Neural progenitor cell (in vitro differentiated cells): ENCODE results near the gene ATP5MG. TPM values are rescaled to one million over a fixed set of nuclear protein-coding genes. Genes with fewer than 3 reads are reported as not detected.

Experiments used
- DNase-seq: peaks from one replicate; pipeline ENCODE4 v3.0.0-alpha.2; 2016; ENCODE audit warnings: low spot score
- H2AFZ ChIP-seq: fragments of 200-600 bp; sonication (generic); replicated peaks from 2 replicates; pipeline ENCODE4 v1.6.1; 2016; ENCODE audit warnings: antibody characterized with exemption
- H3F3A ChIP-seq: fragments of 200-600 bp; sonication (generic); 2 replicates; pipeline ENCODE4 v1.6.1; 2016; ENCODE audit warnings: antibody characterized with exemption, low read depth
- H3K27ac ChIP-seq: fragments of 200-600 bp; sonication (generic); 2 replicates; pipeline ENCODE4 v1.5.1; 2016; ENCODE audit warnings: mild to moderate bottlenecking
- H3K27me3 ChIP-seq: fragments of 200-600 bp; sonication (generic); 2 replicates; pipeline ENCODE4 v1.6.1; 2016; ENCODE audit warnings: mild to moderate bottlenecking, moderate library complexity
- H3K36me3 ChIP-seq: fragments of 200-600 bp; sonication (generic); 2 replicates; pipeline ENCODE4 v1.5.1; 2016
- H3K4me1 ChIP-seq: fragments of 200-600 bp; sonication (generic); 2 replicates; pipeline ENCODE4 v1.6.1; 2016; ENCODE audit warnings: mixed run types
- H3K4me2 ChIP-seq: fragments of 200-600 bp; sonication (generic); 2 replicates; pipeline ENCODE4 v1.6.1; 2016
- H3K4me3 ChIP-seq: fragments of 200-600 bp; sonication (generic); 2 replicates; pipeline ENCODE4 v1.5.1; 2016
- H3K79me2 ChIP-seq: fragments of 200-600 bp; sonication (generic); 2 replicates; pipeline ENCODE4 v1.6.1; 2016; ENCODE audit warnings: low read depth
- H3K9ac ChIP-seq: fragments of 200-600 bp; sonication (generic); 2 replicates; pipeline ENCODE4 v1.6.1; 2016
- H3K9me3 ChIP-seq: fragments of 200-600 bp; sonication (generic); 2 replicates; pipeline ENCODE4 v1.5.1; 2016; ENCODE audit warnings: low read depth
- H4K20me1 ChIP-seq: fragments of 200-600 bp; sonication (generic); 2 replicates; pipeline ENCODE4 v1.6.1; 2016; ENCODE audit warnings: low read depth
- H3K27ac Mint-ChIP-seq: 3 replicates; pipeline ENCODE4 v1.8.0; 2021; ENCODE audit warnings: mixed read lengths
- H3K27me3 Mint-ChIP-seq: 2 replicates; pipeline ENCODE4 v1.8.0; 2022; ENCODE audit warnings: low read depth, mild to moderate bottlenecking, inconsistent platforms, moderate library complexity, mixed read lengths; ENCODE audit not compliant: insufficient read depth
- H3K36me3 Mint-ChIP-seq: 3 replicates; pipeline ENCODE4 v1.8.0; 2021; ENCODE audit warnings: mixed read lengths
- H3K4me1 Mint-ChIP-seq: 3 replicates; pipeline ENCODE4 v1.8.0; 2021; ENCODE audit warnings: mixed read lengths
- H3K4me3 Mint-ChIP-seq: 3 replicates; pipeline ENCODE4 v1.8.0; 2021; ENCODE audit warnings: mild to moderate bottlenecking, moderate library complexity, mixed read lengths
- H3K9me3 Mint-ChIP-seq: 3 replicates; pipeline ENCODE4 v1.8.0; 2020; ENCODE audit warnings: mixed read lengths
- EZH2 ChIP-seq: fragments of 200-600 bp; sonication (generic); IDR thresholded peaks from 2 replicates; pipeline ENCODE4 v1.6.1; 2017; ENCODE audit warnings: antibody characterized with exemption, mild to moderate bottlenecking, moderate library complexity
- EZH2phosphoT487 ChIP-seq: fragments of 200-600 bp; sonication (generic); IDR thresholded peaks from 2 replicates; pipeline ENCODE4 v1.6.1; 2017; ENCODE audit warnings: antibody characterized with exemption
- total RNA-seq: library from RNA; depleted of rRNA; stranded (reverse); fragments of >200 nt; gene quantifications from 2 replicates; pipeline ENCODE4 v1.2.3, GENCODE V29; 2015; ENCODE audit warnings: low replicate concordance
- TF ChIP-seq, protein P1 (sequence below): fragments of 200-600 bp; sonication (generic); IDR thresholded peaks from 2 replicates; pipeline ENCODE4 v1.5.1; 2017; ENCODE audit warnings: antibody characterized with exemption, mild to moderate bottlenecking

The ATP5MG gene
- total RNA-seq, 1 donor from 2014 or later: 113 TPM

DNA sequence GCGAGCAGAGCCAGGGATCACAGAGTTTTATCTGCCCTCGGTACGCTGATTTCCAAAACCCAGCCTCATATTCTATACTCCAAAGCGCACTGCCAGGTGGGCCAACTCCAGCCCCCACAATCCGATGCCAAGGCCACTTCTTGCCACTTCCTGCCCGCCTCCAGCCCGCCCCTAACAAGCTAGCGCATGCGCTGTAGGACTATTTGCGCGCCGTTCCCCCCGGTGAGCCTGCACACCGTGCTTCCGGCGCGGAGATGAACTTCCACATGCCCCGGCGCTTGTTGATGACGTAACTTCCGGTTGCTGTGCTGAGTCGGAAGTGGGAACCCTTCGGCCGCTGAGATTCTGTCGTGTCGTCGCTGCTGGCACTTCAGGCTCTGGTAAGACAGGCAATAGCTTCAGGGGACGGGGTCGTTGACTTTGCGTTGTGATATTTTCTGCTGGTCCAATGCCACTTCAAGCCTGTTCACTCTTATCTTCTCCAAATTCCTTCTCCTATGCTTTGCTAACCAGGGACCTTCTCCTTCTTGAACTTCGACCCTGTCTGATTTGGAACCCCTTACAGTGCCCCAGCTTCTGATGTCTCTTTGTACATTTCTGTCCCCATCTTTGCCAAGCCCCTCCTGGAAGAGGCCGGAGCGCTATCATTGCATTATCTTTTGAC is 42.0 kb upstream of the ATP5MG start, which contains the start of gene UBE4A:
TSS of gene UBE4A (plus strand) at position 306 of the 664 bp plus-strand sequence. CDS start 5,481 bp downstream, outside the sequence.
- TF ChIP-seq, protein P1, sequence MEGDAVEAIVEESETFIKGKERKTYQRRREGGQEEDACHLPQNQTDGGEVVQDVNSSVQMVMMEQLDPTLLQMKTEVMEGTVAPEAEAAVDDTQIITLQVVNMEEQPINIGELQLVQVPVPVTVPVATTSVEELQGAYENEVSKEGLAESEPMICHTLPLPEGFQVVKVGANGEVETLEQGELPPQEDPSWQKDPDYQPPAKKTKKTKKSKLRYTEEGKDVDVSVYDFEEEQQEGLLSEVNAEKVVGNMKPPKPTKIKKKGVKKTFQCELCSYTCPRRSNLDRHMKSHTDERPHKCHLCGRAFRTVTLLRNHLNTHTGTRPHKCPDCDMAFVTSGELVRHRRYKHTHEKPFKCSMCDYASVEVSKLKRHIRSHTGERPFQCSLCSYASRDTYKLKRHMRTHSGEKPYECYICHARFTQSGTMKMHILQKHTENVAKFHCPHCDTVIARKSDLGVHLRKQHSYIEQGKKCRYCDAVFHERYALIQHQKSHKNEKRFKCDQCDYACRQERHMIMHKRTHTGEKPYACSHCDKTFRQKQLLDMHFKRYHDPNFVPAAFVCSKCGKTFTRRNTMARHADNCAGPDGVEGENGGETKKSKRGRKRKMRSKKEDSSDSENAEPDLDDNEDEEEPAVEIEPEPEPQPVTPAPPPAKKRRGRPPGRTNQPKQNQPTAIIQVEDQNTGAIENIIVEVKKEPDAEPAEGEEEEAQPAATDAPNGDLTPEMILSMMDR: no peak
- TF ChIP-seq EZH2: no peak
- TF ChIP-seq EZH2phosphoT487: no peak
- Histone ChIP-seq H3K9me3 (no peaks in the 10 kb centered on the region), H3K4me3 (peak within 1 kb of the TSS; percentile 77), H3F3A (peaks cover 28% of the 10 kb centered on the region), H3K4me2 (peak within 1 kb of the TSS; percentile 85), H3K36me3 (no peaks in the 10 kb centered on the region), H3K79me2 (peaks cover 23% of the 10 kb centered on the region), H3K27me3 (peaks cover 24% of the 10 kb centered on the region), H3K4me1 (no peaks in the 10 kb centered on the region), H3K9ac (peak within 1 kb of the TSS; percentile 73), H2AFZ (peak within 1 kb of the TSS; percentile 86), H4K20me1 (no peaks in the 10 kb centered on the region), H3K27ac (no peak within 1 kb of the TSS)
- Mint-ChIP-seq H3K9me3 (peaks cover 2% of the 10 kb centered on the region), H3K4me1 (peaks cover 4% of the 10 kb centered on the region), H3K36me3 (no peaks in the 10 kb centered on the region), H3K27ac (peak within 1 kb of the TSS; percentile 17), H3K4me3 (peak within 1 kb of the TSS; percentile 95), H3K27me3 (peaks cover 7% of the 10 kb centered on the region)
- peak; percentile 96 for DNase-seq

DNA sequence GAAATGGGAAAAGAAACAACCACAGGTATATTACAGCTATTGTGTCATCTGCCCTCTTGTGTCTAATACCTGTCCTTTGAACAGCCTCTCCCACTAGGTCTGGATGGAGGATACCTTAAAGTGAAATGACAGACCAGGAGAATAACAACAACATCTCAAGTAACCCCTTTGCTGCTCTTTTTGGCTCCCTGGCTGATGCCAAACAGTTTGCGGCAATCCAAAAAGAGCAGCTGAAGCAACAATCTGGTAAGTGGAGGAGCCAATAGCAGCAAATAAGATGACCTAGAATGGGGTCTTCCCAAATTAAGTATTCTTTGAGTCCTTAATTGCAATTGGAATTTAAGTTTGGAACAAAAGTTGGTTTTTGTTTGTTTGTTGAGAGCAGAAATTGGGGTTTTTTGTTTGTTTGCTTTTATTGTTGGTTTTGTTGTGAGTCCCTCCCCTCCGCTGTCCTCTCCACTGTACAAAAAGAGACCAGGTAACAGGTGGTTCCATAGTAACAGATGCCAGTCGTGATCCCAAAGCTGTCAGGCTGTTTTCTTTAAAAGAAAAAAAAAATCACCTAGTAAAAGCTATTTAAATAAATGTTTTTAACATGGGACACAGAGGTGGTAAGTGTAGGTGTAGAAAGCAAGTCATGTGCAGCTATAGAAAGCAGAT is 36.3 kb upstream of the ATP5MG start:
- no peaks in the 10 kb centered on the region for H3F3A ChIP-seq
- no peaks in the 10 kb centered on the region for H3K4me1 ChIP-seq
- H3K36me3 Mint-ChIP-seq: peaks cover 10% of the 10 kb centered on the region
- no peak overlapping the region for H3K27ac ChIP-seq
- H3K27me3 Mint-ChIP-seq: no peaks in the 10 kb centered on the region
- H3K4me1 Mint-ChIP-seq: peaks cover 4% of the 10 kb centered on the region
- H3K36me3 ChIP-seq: peaks cover 3% of the 10 kb centered on the region
- peaks cover 18% of the 10 kb centered on the region for H3K79me2 ChIP-seq
- H3K9me3 ChIP-seq: no peaks in the 10 kb centered on the region
- no peaks in the 10 kb centered on the region for H4K20me1 ChIP-seq
- no peaks in the 10 kb centered on the region for H3K27me3 ChIP-seq
- TF ChIP-seq EZH2: no peak
- TF ChIP-seq, protein P1: no peak
- H3K9me3 Mint-ChIP-seq: no peaks in the 10 kb centered on the region
- no peak overlapping the region for H3K4me3 ChIP-seq
- no peak overlapping the region for H3K27ac Mint-ChIP-seq
- DNase-seq: no peak
- H2AFZ ChIP-seq: no peak overlapping the region
- H3K4me2 ChIP-seq: no peak overlapping the region
- H3K9ac ChIP-seq: no peak overlapping the region
- no peak overlapping the region for H3K4me3 Mint-ChIP-seq

DNA sequence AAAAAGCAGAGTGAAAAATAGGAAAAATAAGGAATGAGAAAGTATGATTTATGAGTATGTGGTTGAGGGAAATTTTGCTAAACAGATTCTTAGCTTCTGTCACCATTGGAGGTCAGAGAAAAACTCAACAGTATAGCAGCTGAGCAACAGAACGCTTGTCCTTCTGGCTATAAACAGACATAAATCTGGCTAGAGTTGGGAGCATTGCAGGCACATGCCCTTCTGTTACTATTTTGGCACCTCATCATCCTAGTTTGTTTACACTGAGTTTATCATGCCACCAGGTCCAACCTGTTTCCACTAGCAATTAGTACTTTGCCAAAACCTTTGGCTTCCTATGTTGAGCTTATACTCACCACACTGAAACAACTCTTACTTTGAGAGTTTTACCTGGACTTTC is 35.1 kb upstream of the ATP5MG start:
- Histone ChIP-seq H3K79me2 (peaks cover 6% of the 10 kb centered on the region), H3K4me2 (no peak overlapping the region), H3K36me3 (peaks cover 3% of the 10 kb centered on the region), H4K20me1 (no peaks in the 10 kb centered on the region), H3K27ac (no peak overlapping the region), H2AFZ (no peak overlapping the region), H3K9ac (no peak overlapping the region), H3K27me3 (no peaks in the 10 kb centered on the region), H3F3A (no peaks in the 10 kb centered on the region), H3K4me3 (no peak overlapping the region), H3K9me3 (no peaks in the 10 kb centered on the region), H3K4me1 (no peaks in the 10 kb centered on the region)
- no peak for DNase-seq
- TF ChIP-seq EZH2phosphoT487 (no peak), EZH2 (no peak)
- TF ChIP-seq, protein P1: no peak
- no peak overlapping the region for H3K4me3 Mint-ChIP-seq
- no peaks in the 10 kb centered on the region for H3K27me3 Mint-ChIP-seq
- no peak overlapping the region for H3K27ac Mint-ChIP-seq
- H3K9me3 Mint-ChIP-seq: no peaks in the 10 kb centered on the region
- H3K36me3 Mint-ChIP-seq: peaks cover 11% of the 10 kb centered on the region
- H3K4me1 Mint-ChIP-seq: no peaks in the 10 kb centered on the region
